NT2/D1 (cell line): ENCODE measurements around the gene CSAG2.
"Not testable (repeated sequence)": the region's sequence is repeated elsewhere in the genome, so short reads cannot be mapped to it uniquely, and the experiment has no call there.

ENCODE experiments used
- DNase-seq: peaks from one replicate; pipeline ENCODE4 v3.0.0-alpha.2; 2011; ENCODE audit warnings: low read depth, low spot score
- H3K27me3 ChIP-seq: 2 replicates; pipeline ENCODE4 v1.6.0; 2011; ENCODE audit warnings: mild to moderate bottlenecking; ENCODE audit not compliant: insufficient read length, insufficient read depth
- H3K36me3 ChIP-seq: 2 replicates; pipeline ENCODE4 v1.6.1; 2011; ENCODE audit warnings: mild to moderate bottlenecking, low read length, mixed read lengths; ENCODE audit not compliant: insufficient read depth, insufficient read length
- H3K4me1 ChIP-seq: 2 replicates; pipeline ENCODE4 v1.5.1; 2011; ENCODE audit not compliant: insufficient read depth, insufficient read length
- H3K4me3 ChIP-seq: 2 replicates; pipeline ENCODE4 v1.5.1; 2011; ENCODE audit warnings: low read depth; ENCODE audit not compliant: insufficient read length
- H3K9ac ChIP-seq: 2 replicates; pipeline ENCODE4 v1.6.0; 2011; ENCODE audit warnings: low read depth; ENCODE audit not compliant: insufficient read length
- H3K9me3 ChIP-seq: 2 replicates; pipeline ENCODE4 v1.5.1; 2011; ENCODE audit warnings: mild to moderate bottlenecking, low read length; ENCODE audit not compliant: insufficient read depth
- SUZ12 ChIP-seq: IDR thresholded peaks from 2 replicates; pipeline ENCODE4 v1.6.1; 2011; ENCODE audit not compliant: insufficient read length, insufficient read depth; ENCODE audit errors: extremely low read depth
- YY1 ChIP-seq: IDR thresholded peaks from 2 replicates; pipeline ENCODE4 v1.6.1; 2011; ENCODE audit not compliant: insufficient read length, insufficient read depth
- ZNF274 ChIP-seq: IDR thresholded peaks from 2 replicates; pipeline ENCODE4 v1.6.1; 2011; ENCODE audit warnings: mild to moderate bottlenecking, low read depth, low read length

CSAG2 gene

GRCh38 chrX:152733261-152733975, 24.3 kb upstream of the CSAG2 start, which contains the start of the genes CSAG1 and MAGEA12:
TSS of gene CSAG1 (minus strand) at chrX:152733721. CDS start at chrX:152732460, 1,261 bp downstream.
TSS of gene MAGEA12 (plus strand) at chrX:152733757. CDS start at chrX:152736162, 2,405 bp downstream.
- no peaks in the 10 kb centered on the region for H3K36me3 ChIP-seq
- H3K27me3 ChIP-seq, result no peaks in the 10 kb centered on the region
- TF ChIP-seq ZNF274 (no peak), YY1 (no peak), SUZ12 (no peak)
- H3K9ac ChIP-seq, result no peak within 1 kb of the TSS
- no peaks in the 10 kb centered on the region for H3K9me3 ChIP-seq
- H3K4me3 ChIP-seq, result no peak within 1 kb of the TSS
- H3K4me1 ChIP-seq, result no peaks in the 10 kb centered on the region
- DNase-seq, result no peak

GRCh38 chrX:152725409-152725808, 16.3 kb upstream of the CSAG2 start:
- no peak overlapping the region for H3K9ac ChIP-seq
- no peak overlapping the region for H3K4me3 ChIP-seq
- no peaks in the 10 kb centered on the region for H3K9me3 ChIP-seq
- no peaks in the 10 kb centered on the region for H3K27me3 ChIP-seq
- DNase-seq, result peak; percentile 0
- TF ChIP-seq SUZ12 (no peak), ZNF274 (no peak), YY1 (no peak)
- H3K36me3 ChIP-seq, result no peaks in the 10 kb centered on the region
- no peaks in the 10 kb centered on the region for H3K4me1 ChIP-seq

- H3K9ac ChIP-seq, DNase-seq, H3K9me3 ChIP-seq: not testable (repeated sequence)
These were observed 5.0 kb upstream of the CSAG2 start, which contains the start of gene MAGEA2B for GRCh38 chrX:152713815-152714787. TSS of gene MAGEA2B (plus strand) at chrX:152714628. CDS start at chrX:152717107, 2,479 bp downstream.

GRCh38 chrX:152713195-152713594, 4.1 kb upstream of the CSAG2 start:
- not testable (repeated sequence) for H3K9ac ChIP-seq, H3K9me3 ChIP-seq, H3K4me1 ChIP-seq, H3K36me3 ChIP-seq, H3K4me3 ChIP-seq, H3K27me3 ChIP-seq, DNase-seq

More at GRCh38 chrX:152713815-152714787, 5.0 kb upstream of the CSAG2 start, which contains the start of gene MAGEA2B:
- H3K27me3 ChIP-seq, H3K36me3 ChIP-seq, H3K4me3 ChIP-seq, H3K4me1 ChIP-seq: not testable (repeated sequence)

GRCh38 chrX:152706500-152706899, 2.6 kb downstream of the CSAG2 start:
- DNase-seq, H3K9me3 ChIP-seq, H3K4me3 ChIP-seq, H3K36me3 ChIP-seq, H3K27me3 ChIP-seq, H3K4me1 ChIP-seq, H3K9ac ChIP-seq: not testable (repeated sequence)

- H3K9me3 ChIP-seq, DNase-seq, H3K4me1 ChIP-seq, H3K4me3 ChIP-seq, H3K9ac ChIP-seq, H3K27me3 ChIP-seq, H3K36me3 ChIP-seq: not testable (repeated sequence)
These were observed 8.7 kb downstream of the CSAG2 start for GRCh38 chrX:152700390-152700789.

GRCh38 chrX:152697952-152698931, 10.8 kb downstream of the CSAG2 start, which contains the start of gene MAGEA3:
TSS of gene MAGEA3 (plus strand) at chrX:152698794. CDS start at chrX:152700833, 2,039 bp downstream.
- not testable (repeated sequence) for H3K27me3 ChIP-seq, H3K36me3 ChIP-seq, H3K9me3 ChIP-seq, H3K4me1 ChIP-seq, H3K4me3 ChIP-seq, DNase-seq, H3K9ac ChIP-seq

GRCh38 chrX:152681012-152681411, 28.1 kb downstream of the CSAG2 start:
- not testable (repeated sequence) for H3K36me3 ChIP-seq, H3K4me1 ChIP-seq, H3K4me3 ChIP-seq, H3K9ac ChIP-seq, H3K9me3 ChIP-seq, DNase-seq, H3K27me3 ChIP-seq

- DNase-seq, H3K36me3 ChIP-seq, H3K9ac ChIP-seq, H3K4me3 ChIP-seq, H3K4me1 ChIP-seq, H3K9me3 ChIP-seq, H3K27me3 ChIP-seq: not testable (repeated sequence)
These were observed 34.4 kb downstream of the CSAG2 start for GRCh38 chrX:152674652-152675051.
